Subcutaneous abdominal adipose tissue (tissue), 5 donors: ENCODE results near the gene KAT6B.

Source experiments
- H3K27ac ChIP-seq: one replicate; pipeline ENCODE4 v1.7.0; 2013; ENCODE audit warnings: low read depth, mild to moderate bottlenecking, inconsistent platforms, low read length, moderate library complexity
- H3K27me3 ChIP-seq, 5 donors: one replicate each; pipeline ENCODE4 v1.7.0; 2013; ENCODE audit warnings: low read length in 5 of 5, inconsistent platforms in 1 of 5; ENCODE audit not compliant: control insufficient read depth in 5 of 5, insufficient read depth in 4 of 5
- H3K36me3 ChIP-seq, 5 donors: one replicate each; pipeline ENCODE4 v1.7.0; 2013; ENCODE audit warnings: low read length in 5 of 5; ENCODE audit not compliant: control insufficient read depth in 5 of 5, insufficient read depth in 5 of 5
- H3K4me1 ChIP-seq, 5 donors: one replicate each; pipeline ENCODE4 v1.7.0; 2013; ENCODE audit warnings: low read length in 5 of 5, mild to moderate bottlenecking in 3 of 5, moderate library complexity in 1 of 5; ENCODE audit not compliant: control insufficient read depth in 5 of 5, insufficient read depth in 5 of 5
- H3K4me3 ChIP-seq, 5 donors: one replicate each; pipeline ENCODE4 v1.7.0; 2013; ENCODE audit warnings: low read length in 5 of 5, low read depth in 1 of 5
- H3K9ac ChIP-seq, 5 donors: one replicate each; pipeline ENCODE4 v1.7.0; 2013; ENCODE audit warnings: low read length in 5 of 5, mild to moderate bottlenecking in 4 of 5, moderate library complexity in 3 of 5
- H3K9me3 ChIP-seq, 5 donors: one replicate each; pipeline ENCODE4 v1.7.0; 2013; ENCODE audit warnings: low read length in 5 of 5; ENCODE audit not compliant: control insufficient read depth in 5 of 5
- donor health status: healthy.
- donor health status: healthy.
- donor health status: healthy.
- donor health status: healthy.
- donor health status: healthy.

KAT6B gene

GRCh38 chr10:75073442-75073841 is 247.0 kb downstream of the KAT6B start:
- Histone ChIP-seq H3K9me3 (no peaks in the 10 kb centered on the region), H3K36me3 (no peaks in the 10 kb centered on the region), H3K9ac (no peak overlapping the region), H3K27ac (no peak overlapping the region), H3K27me3 (no peaks in the 10 kb centered on the region), H3K4me1 (peaks cover 0 to 6% (median 0%) of the 10 kb centered on the region in 5 donors), H3K4me3 (no peak overlapping the region)

DNA sequence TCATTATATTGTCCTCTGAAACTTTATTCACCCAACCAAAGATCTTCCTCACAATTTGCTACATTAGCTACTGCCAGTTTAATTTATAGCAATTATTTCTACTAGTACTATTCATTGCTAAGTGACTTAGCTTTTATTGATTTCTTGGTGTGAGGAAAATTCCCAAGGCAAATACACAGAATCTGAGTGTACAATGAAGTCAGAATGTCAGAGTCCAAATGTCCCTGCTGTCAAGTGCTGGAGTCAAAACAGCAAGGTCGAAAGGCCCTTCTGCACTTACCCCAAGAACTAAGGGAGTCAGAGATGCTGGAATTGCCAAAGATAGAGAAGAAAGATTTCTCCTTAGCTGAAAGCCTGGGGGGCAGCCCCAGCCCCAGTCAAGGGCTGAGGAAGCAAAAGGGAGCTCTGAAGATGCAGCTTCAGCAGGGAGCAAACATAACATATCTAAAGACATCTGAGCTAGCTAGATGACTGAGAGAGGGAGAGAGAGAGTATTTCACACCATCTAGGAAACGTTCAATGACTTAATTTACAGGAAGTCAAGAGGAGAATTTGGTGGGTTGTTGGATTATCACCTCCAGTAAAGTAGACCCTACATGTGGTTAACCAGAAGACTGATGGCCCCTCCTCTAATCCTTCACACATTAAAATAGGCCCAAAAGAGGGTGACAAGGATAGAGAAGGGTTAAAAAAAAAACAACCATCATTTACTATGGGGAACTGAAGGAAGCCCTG is 248.5 kb downstream of the KAT6B start:
- Histone ChIP-seq H3K27ac (no peak overlapping the region), H3K9ac (no peak overlapping the region), H3K36me3 (no peaks in the 10 kb centered on the region), H3K4me3 (no peak overlapping the region), H3K9me3 (no peaks in the 10 kb centered on the region), H3K27me3 (no peaks in the 10 kb centered on the region), H3K4me1 (peaks cover 0 to 6% (median 0%) of the 10 kb centered on the region in 5 donors)

- H3K9me3 ChIP-seq: peaks cover 0 to 3% (median 3%) of the 10 kb centered on the region in 5 donors
- H3K27ac ChIP-seq: no peak overlapping the region
- H3K27me3 ChIP-seq: no peaks in the 10 kb centered on the region
- no peaks in the 10 kb centered on the region for H3K36me3 ChIP-seq
- H3K4me1 ChIP-seq: peaks cover 0 to under 1% (median 0%) of the 10 kb centered on the region in 5 donors
- H3K9ac ChIP-seq: no peak overlapping the region
- no peak overlapping the region for H3K4me3 ChIP-seq
These were observed 249.9 kb downstream of the KAT6B start for GRCh38 chr10:75076348-75076747.

GRCh38 chr10:75079436-75080083 is 253.2 kb downstream of the KAT6B start:
- no peak overlapping the region for H3K4me3 ChIP-seq
- H3K9me3 ChIP-seq: peaks cover 0 to 8% (median 6%) of the 10 kb centered on the region in 5 donors
- no peaks in the 10 kb centered on the region for H3K36me3 ChIP-seq
- H3K9ac ChIP-seq: no peak overlapping the region
- no peaks in the 10 kb centered on the region for H3K4me1 ChIP-seq
- no peak overlapping the region for H3K27ac ChIP-seq
- H3K27me3 ChIP-seq: no peaks in the 10 kb centered on the region

DNA sequence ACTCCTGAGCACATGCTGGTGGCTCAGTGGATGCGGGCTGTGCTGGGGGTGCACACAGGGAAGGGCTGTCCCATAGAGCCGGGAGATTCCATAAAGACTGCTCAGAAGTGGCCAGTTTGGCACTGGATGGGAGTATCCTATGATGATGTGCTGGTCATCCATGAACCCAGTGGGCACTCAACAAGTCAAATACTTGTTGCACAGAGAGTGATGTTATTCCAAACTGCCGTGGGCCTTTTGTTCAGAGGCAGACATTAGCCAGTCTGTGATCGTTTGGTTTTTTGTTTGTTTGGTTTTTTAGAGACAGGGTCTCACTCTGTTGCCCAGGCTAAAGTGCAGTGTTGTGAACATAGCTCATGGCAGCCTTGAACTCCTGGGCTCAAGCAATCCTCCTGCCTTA is 254.2 kb downstream of the KAT6B start:
- Histone ChIP-seq H3K27me3 (no peaks in the 10 kb centered on the region), H3K9ac (no peak overlapping the region), H3K27ac (no peak overlapping the region), H3K4me1 (no peaks in the 10 kb centered on the region), H3K36me3 (no peaks in the 10 kb centered on the region), H3K4me3 (no peak overlapping the region), H3K9me3 (peaks cover 0 to 8% (median 6%) of the 10 kb centered on the region in 5 donors)

DNA sequence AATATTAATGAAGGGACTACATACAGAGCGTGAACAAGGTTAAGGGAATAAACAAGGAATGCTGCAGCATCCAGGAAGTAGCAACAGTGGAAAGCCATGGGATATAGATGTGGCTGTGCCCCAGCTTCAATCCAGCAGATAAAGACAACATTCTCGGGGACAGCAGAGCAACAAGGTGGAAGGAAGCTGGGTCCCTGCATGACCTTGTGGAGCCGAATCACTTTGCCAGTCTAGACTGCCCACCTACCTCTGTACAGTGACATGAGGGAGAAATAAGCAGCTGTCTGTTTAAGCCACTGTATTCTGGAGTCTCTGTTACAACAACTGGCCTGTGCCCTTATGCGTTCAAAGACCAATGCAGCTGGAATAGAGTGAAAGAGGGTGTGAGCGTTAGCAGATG is 255.0 kb downstream of the KAT6B start:
- Histone ChIP-seq H3K27ac (no peak overlapping the region), H3K9me3 (peaks cover 0 to 8% (median 6%) of the 10 kb centered on the region in 5 donors), H3K4me1 (no peaks in the 10 kb centered on the region), H3K27me3 (no peaks in the 10 kb centered on the region), H3K4me3 (no peak overlapping the region), H3K9ac (no peak overlapping the region), H3K36me3 (no peaks in the 10 kb centered on the region)
